Body of pancreas (tissue), 4 donors: ENCODE data around the gene SIPA1L3. TPM values are rescaled to one million over a fixed set of nuclear protein-coding genes. Genes with fewer than 3 reads are reported as not detected.

Experiments
- ATAC-seq: fragments of 150-250 bp; one replicate; pipeline ENCODE4 v1.9.1; 2016
- DNase-seq, 4 donors: peaks; one replicate each; pipeline ENCODE4 v3.0.0-alpha.2; 2019
- H3K27ac ChIP-seq, 4 donors: fragments of 200-600 bp; sonication (generic); 1 replicate in 3 of 4; 2 replicates in 1 of 4; pipeline versions ENCODE4 v1.5.1 to v1.6.1; 2016 to 2019; ENCODE audit warnings: mild to moderate bottlenecking in 1 of 4, mixed read lengths in 1 of 4, moderate library complexity in 1 of 4
- H3K27me3 ChIP-seq, 2 donors: fragments of 200-600 bp; sonication (generic); one replicate each; pipeline ENCODE4 v1.6.0; 2016; ENCODE audit warnings: mild to moderate bottlenecking in 1 of 2
- H3K36me3 ChIP-seq, 2 donors: fragments of 200-600 bp; sonication (generic); replicated peaks in 1 of 2; 2 replicates each; pipeline ENCODE4 v1.5.1; 2016; ENCODE audit warnings: low read depth in 2 of 2; ENCODE audit not compliant: insufficient read depth in 1 of 2
- H3K4me1 ChIP-seq: fragments of 200-600 bp; sonication (generic); one replicate; pipeline ENCODE4 v1.6.0; 2016
- H3K4me3 ChIP-seq, 2 donors: fragments of 200-600 bp; sonication (generic); 1 replicate in 1 of 2; 2 replicates in 1 of 2; pipeline ENCODE4 v1.5.1; 2016 to 2019
- H3K9me3 ChIP-seq, 3 donors: fragments of 200-600 bp; sonication (generic); 1 replicate in 2 of 3; 2 replicates in 1 of 3; pipeline ENCODE4 v1.5.1; 2016
- POLR2A ChIP-seq, 3 donors: fragments of 450-650 bp; IDR thresholded peaks; one replicate each; pipeline ENCODE4 v1.6.1; 2016; ENCODE audit warnings: antibody characterized with exemption in 3 of 3, mild to moderate bottlenecking in 2 of 3
- WGBS, 2 donors: methylation state at CpG; one replicate each; pipeline ENCODE4 v1.1.5; 2017; 5-methylcytosine and 5-hydroxymethylcytosine counted together
- intact Hi-C: fragments of 100-400 bp; cut with DNase I; formaldehyde crosslinking; loops from one replicate; pipeline ENCODE4 v1.15.1; 2023
- total RNA-seq, 2 donors: library from RNA; depleted of rRNA; stranded (reverse); fragments of >200 nt; gene quantifications; one replicate each; pipeline ENCODE4 v1.1.0, GENCODE V29; 2016
- TF ChIP-seq, protein P1 (sequence below), 7 experiments: fragments of 450-650 bp in 4 of 7; fragments of 200-600 bp in 3 of 7; sonication (generic) in 3 of 7; IDR thresholded peaks; one replicate each; pipeline ENCODE4 v1.5.1; 2016 to 2019; ENCODE audit warnings: antibody characterized with exemption in 7 of 7

The SIPA1L3 gene
- total RNA-seq, 2 donors from 2014 or later: 41.5 to 62.0 TPM

DNA sequence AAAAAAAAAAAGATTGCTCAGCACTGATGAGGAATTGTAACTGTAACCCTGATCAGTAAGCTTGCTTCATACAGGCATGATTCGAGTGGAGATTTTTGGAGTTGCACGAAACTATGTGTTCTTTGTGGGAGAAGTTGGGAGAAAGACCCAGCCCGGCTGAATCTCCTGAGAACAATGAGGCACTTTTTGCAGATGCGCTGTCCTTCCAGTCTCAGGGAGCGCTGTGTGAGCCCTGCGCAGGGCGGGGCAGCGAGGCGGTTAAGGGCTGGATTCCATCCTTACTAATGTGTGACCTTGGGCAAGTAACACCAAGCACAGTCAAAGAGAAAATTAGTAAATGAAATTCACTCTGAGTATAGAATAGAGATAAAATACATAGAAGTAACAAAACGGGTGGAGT is 76.9 kb downstream of the SIPA1L3 start:
- WGBS, 2 donors: 88 to 93% methylated on average over 10 of the region's 10 CpGs
- Histone ChIP-seq H3K4me3 (no peak overlapping the region), H3K4me1 (peaks cover 29% of the 10 kb centered on the region), H3K9me3 (no peaks in the 10 kb centered on the region), H3K27ac (no peak overlapping the region), H3K27me3 (no peaks in the 10 kb centered on the region), H3K36me3 (no peaks in the 10 kb centered on the region)
- ATAC-seq: no peak
- no peak for TF ChIP-seq POLR2A (IDR thresholded peaks at IDR 0.05)
- TF ChIP-seq, protein P1, sequence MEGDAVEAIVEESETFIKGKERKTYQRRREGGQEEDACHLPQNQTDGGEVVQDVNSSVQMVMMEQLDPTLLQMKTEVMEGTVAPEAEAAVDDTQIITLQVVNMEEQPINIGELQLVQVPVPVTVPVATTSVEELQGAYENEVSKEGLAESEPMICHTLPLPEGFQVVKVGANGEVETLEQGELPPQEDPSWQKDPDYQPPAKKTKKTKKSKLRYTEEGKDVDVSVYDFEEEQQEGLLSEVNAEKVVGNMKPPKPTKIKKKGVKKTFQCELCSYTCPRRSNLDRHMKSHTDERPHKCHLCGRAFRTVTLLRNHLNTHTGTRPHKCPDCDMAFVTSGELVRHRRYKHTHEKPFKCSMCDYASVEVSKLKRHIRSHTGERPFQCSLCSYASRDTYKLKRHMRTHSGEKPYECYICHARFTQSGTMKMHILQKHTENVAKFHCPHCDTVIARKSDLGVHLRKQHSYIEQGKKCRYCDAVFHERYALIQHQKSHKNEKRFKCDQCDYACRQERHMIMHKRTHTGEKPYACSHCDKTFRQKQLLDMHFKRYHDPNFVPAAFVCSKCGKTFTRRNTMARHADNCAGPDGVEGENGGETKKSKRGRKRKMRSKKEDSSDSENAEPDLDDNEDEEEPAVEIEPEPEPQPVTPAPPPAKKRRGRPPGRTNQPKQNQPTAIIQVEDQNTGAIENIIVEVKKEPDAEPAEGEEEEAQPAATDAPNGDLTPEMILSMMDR (IDR thresholded peaks at IDR 0.05): no peak
- intact Hi-C loops: no loop called here
- no peak for DNase-seq

DNA sequence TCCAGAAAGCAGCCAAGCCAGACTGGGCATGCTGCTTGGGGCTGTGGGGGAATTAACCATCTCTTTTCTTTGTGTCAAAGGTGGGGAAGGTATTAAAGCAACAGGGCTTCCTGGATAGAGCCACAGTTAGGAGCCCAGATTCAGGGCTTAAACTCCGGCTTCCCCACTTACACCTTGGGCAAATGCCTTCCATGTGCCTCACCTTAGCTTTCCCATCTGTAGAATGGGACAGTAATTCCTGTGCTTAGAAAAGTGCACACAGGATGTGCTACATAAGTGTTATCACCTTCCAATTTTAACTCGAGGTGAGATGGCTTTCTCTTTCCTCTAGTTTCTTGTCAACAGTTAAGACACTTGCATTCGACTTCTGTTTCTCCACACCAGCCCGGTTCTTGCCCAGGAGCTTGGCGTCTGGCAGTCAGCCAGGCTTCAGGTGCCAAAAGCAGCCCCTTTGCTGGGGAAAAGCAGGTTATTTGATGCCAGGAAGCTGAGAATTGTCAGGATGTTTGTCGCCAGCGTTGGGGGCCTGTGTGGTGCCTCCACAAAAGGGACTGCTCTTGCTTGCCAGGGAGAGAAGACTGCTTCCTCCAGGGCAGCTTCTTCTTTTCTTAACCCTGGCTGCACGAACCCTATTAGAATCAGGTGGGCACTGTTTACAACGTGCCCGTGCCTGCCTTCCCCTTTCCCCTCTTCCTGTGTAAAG is 79.2 kb downstream of the SIPA1L3 start:
- TF ChIP-seq POLR2A (IDR thresholded peaks at IDR 0.05): no peak
- TF ChIP-seq, protein P1 (IDR thresholded peaks at IDR 0.05): no peak
- no peak overlapping the region for H3K27ac ChIP-seq
- WGBS, 2 donors: 55 to 66% methylated on average over 9 to 10 of the region's 10 CpGs
- H3K4me1 ChIP-seq: peaks cover 24% of the 10 kb centered on the region
- H3K4me3 ChIP-seq: no peak overlapping the region
- ATAC-seq (no peak), DNase-seq (no peak)
- intact Hi-C loops: no loop called here
- no peaks in the 10 kb centered on the region for H3K9me3 ChIP-seq
- H3K36me3 ChIP-seq: no peaks in the 10 kb centered on the region
- H3K27me3 ChIP-seq: no peaks in the 10 kb centered on the region

DNA sequence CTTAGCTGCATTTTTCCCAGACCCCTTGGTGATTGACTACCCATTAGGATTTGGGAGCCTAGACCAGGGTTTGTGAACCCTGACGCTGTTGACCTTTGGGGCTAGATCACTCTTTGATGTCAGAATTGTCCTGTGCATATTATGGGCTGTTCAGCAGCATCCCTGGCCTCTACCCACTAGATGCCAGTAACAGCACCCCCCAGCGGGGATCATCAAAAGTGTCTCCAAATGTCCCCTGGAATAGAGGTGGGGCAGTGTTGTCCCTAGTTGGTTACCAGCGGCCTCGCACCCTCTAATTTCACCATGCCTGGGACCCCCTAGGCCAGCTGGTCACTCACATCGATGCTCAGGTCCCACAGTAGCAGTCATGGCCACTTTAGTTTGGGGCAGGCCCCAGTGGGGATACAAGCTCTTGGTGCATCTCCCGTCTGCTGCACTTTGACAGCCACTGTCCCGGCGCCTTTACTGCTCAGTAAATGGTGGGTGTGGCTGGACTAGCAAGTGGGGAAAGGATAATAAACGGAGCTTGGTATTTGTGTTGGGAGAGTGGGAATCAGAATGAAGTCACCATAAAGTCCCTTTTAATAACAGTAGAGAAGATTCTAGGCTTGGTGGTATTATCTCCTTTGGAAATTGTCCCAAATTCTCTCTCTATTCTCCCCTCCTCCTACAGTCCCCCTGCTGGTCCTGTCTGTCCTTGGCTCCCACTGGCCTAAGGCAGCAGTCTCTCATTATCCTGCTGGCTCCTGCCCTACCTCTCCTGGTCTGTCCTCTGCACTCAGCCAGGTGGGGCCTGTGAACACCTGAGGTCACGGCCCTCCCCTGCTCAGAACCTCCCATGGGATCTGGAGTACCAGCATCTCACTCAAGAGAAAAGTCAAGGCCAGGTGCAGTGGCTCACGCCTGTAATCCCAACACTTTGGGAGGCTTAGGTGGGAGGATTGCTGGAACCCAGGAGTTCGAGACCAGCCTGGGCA is 80.6 kb downstream of the SIPA1L3 start:
- Histone ChIP-seq H3K9me3 (no peaks in the 10 kb centered on the region), H3K4me1 (peaks cover 24% of the 10 kb centered on the region), H3K36me3 (no peaks in the 10 kb centered on the region), H3K4me3 (no peak overlapping the region), H3K27me3 (no peaks in the 10 kb centered on the region), H3K27ac (no peak overlapping the region)
- whole genome bisulfite sequencing, 2 donors: 79 to 88% methylated on average over 9 to 12 of the region's 12 CpGs
- ATAC-seq (no peak), DNase-seq (no peak)
- TF ChIP-seq, protein P1 (IDR thresholded peaks at IDR 0.05): no peak
- TF ChIP-seq POLR2A (IDR thresholded peaks at IDR 0.05): no peak
- intact Hi-C loops: no loop called here

DNA sequence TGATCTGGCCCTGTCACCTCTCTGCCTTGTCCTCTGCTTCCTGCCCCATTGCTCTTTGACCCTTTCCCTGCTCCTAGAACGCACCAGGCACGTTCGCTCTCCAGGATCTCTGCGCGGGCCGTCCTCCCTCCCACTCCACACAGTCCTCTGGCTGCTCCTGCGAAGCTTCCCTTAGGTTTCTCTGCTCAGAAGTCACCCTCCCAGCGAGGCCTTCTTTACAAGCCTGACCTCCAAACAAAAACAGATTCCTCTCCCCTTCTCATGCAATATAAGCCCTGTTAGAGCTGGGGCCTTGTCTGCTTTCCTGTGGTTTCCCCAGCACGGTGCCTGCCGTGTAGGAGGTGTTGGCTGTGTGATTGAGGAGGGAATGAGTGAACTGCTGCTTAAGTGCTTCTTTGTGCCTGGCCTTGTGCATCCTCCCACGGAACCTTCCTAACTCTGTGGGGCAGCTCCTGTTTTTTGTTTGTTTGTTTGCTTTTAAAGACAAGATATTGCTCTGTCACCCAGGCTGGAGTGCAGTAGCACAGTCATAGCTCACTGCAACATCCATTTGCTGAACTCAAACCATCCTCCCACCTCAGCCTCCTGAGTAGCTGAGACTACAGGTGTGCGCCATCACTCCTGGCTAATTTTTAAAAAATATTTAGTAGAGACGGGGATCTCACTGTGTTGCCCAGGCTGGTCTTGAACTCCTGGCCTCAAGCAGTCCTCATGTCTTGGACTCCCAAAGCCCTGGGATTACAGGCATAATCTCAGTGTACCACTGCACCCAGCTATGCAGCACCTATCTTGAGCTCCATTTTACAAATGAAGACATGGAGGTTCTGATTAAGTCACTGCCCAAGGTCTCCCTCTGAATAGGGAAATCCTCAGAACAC is 82.0 kb downstream of the SIPA1L3 start:
- Histone ChIP-seq H3K36me3 (no peaks in the 10 kb centered on the region), H3K4me3 (no peak overlapping the region), H3K4me1 (peaks cover 34% of the 10 kb centered on the region), H3K9me3 (no peaks in the 10 kb centered on the region), H3K27me3 (no peaks in the 10 kb centered on the region), H3K27ac (no peak overlapping the region)
- ATAC-seq: no peak
- TF ChIP-seq, protein P1 (IDR thresholded peaks at IDR 0.05): no peak
- TF ChIP-seq POLR2A (IDR thresholded peaks at IDR 0.05): no peak
- WGBS, 2 donors: 83 to 92% methylated on average over 13 of the region's 13 CpGs
- no peak for DNase-seq
- intact Hi-C loops: no loop called here
